Ovary (tissue), 9 donors: Measurements from ENCODE around the gene TRANK1. TPM values are rescaled to one million over a fixed set of nuclear protein-coding genes. Genes with fewer than 3 reads are reported as not detected.

Experiments used
- DNase-seq, 5 donors: peaks; one replicate each; pipeline ENCODE4 v3.0.0-alpha.2; 2019 to 2020
- H3K27ac ChIP-seq, 2 donors: fragments of 200-600 bp; one replicate each; pipeline versions ENCODE4 v1.5.1 to v1.8.0; 2019 to 2022
- H3K27me3 ChIP-seq: fragments of 200-600 bp; one replicate; pipeline ENCODE4 v1.8.0; 2022
- H3K36me3 ChIP-seq: fragments of 200-600 bp; sonication (generic); one replicate; pipeline ENCODE4 v1.5.1; 2019
- H3K4me1 ChIP-seq: one replicate; pipeline ENCODE4 v1.8.1; 2013; ENCODE audit warnings: mild to moderate bottlenecking, moderate library complexity; ENCODE audit not compliant: insufficient read depth
- H3K4me3 ChIP-seq: fragments of 200-600 bp; sonication (generic); one replicate; pipeline ENCODE4 v1.5.1; 2017
- H3K9me3 ChIP-seq, 2 donors: fragments of 200-600 bp in 1 of 2; sonication (generic) in 1 of 2; one replicate each; pipeline versions ENCODE4 v1.5.1 to v1.8.1; 2013 to 2019; ENCODE audit warnings: mild to moderate bottlenecking in 1 of 2, moderate library complexity in 1 of 2
- EP300 ChIP-seq: sonication (generic); formaldehyde crosslinking; IDR thresholded peaks from one replicate; pipeline ENCODE4 v1.6.1; 2017; ENCODE audit warnings: antibody characterized with exemption
- POLR2A ChIP-seq: fragments of 450-650 bp; IDR thresholded peaks from one replicate; pipeline ENCODE4 v1.6.1; 2017; ENCODE audit warnings: antibody characterized with exemption, mild to moderate bottlenecking, moderate library complexity
- WGBS, 3 donors: extraction: QIAGEN DNeasy Blood & Tissue Kit in 1 of 3; methylation state at CpG; one replicate each; pipeline versions ENCODE4 v1.1.5 to v1.1.7; 2013 to 2017; 5-methylcytosine and 5-hydroxymethylcytosine counted together
- intact Hi-C, 4 donors: fragments of 100-400 bp; cut with DNase I; formaldehyde crosslinking; loops; one replicate each; pipeline versions ENCODE4 v1.11.0 to v1.15.1; 2022 to 2023
- polyA plus RNA-seq, 2 donors: library from polyadenylated mRNA; stranded (reverse); fragments of 200-250 nt in 1 of 2; fragments of 350-450 nt in 1 of 2; fragmentation: Illumina TruSeq in 1 of 2; extraction: RNeasy Lipid Tissue Mini Kit (QIAGEN cat#74804) in 1 of 2; gene quantifications; one replicate each; pipeline ENCODE4 v1.2.3, GENCODE V29; 2013 to 2014
- total RNA-seq, 7 donors: library from RNA; depleted of rRNA in 2 of 7; stranded (reverse); fragments of >200 nt in 2 of 7; fragmentation: NEBNext Ultra II Directional in 3 of 7; extraction: Animal tissue kit (Norgen Biotek cat#: 25700) in 3 of 7; gene quantifications; one replicate each; pipeline versions ENCODE4 v1.1.0 to v1.2.4, GENCODE V29; 2016 to 2023
- TF ChIP-seq, protein P1 (sequence below), 3 donors: fragments of 450-650 bp in 2 of 3; fragments of 200-600 bp in 1 of 3; IDR thresholded peaks; one replicate each; pipeline versions ENCODE4 v1.5.1 to v1.8.0; 2016 to 2022; ENCODE audit warnings: antibody characterized with exemption in 3 of 3, mild to moderate bottlenecking in 1 of 3
- donor health status: DM: no; HTN: no; CAD: no; lungs with moderate emphysema.
- donor health status: DM: no; HTN: no; CAD: no.
- donor health status: Bipolar disorder and iron deficiency.
- donor health status: DM: yes; HTN: yes; CAD: no.
- donor health status: DM: no; HTN: no; CAD: no.
- donor health status: DM: yes; HTN: yes; CAD: no.

The TRANK1 gene
- total and polyA plus RNA-seq, 9 donors, result 10.7 to 42.4 (median 24.6) TPM

- H3K27me3 ChIP-seq, result no peaks in the 10 kb centered on the region
- no peak overlapping the region for H3K27ac ChIP-seq
- intact Hi-C loops, result no loop called here
- no peaks in the 10 kb centered on the region for H3K36me3 ChIP-seq
- no peaks in the 10 kb centered on the region for H3K9me3 ChIP-seq
- no peak for TF ChIP-seq POLR2A
- TF ChIP-seq, protein P1, sequence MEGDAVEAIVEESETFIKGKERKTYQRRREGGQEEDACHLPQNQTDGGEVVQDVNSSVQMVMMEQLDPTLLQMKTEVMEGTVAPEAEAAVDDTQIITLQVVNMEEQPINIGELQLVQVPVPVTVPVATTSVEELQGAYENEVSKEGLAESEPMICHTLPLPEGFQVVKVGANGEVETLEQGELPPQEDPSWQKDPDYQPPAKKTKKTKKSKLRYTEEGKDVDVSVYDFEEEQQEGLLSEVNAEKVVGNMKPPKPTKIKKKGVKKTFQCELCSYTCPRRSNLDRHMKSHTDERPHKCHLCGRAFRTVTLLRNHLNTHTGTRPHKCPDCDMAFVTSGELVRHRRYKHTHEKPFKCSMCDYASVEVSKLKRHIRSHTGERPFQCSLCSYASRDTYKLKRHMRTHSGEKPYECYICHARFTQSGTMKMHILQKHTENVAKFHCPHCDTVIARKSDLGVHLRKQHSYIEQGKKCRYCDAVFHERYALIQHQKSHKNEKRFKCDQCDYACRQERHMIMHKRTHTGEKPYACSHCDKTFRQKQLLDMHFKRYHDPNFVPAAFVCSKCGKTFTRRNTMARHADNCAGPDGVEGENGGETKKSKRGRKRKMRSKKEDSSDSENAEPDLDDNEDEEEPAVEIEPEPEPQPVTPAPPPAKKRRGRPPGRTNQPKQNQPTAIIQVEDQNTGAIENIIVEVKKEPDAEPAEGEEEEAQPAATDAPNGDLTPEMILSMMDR (IDR thresholded peaks at IDR 0.05), result no peak
- TF ChIP-seq EP300, result no peak
- 91 to 93% (median 92%) methylated on average over 10 of the region's 10 CpGs for WGBS, 3 donors
- no peaks in the 10 kb centered on the region for H3K4me1 ChIP-seq
- H3K4me3 ChIP-seq, result no peak overlapping the region
- no peak for DNase-seq
Observed at GRCh38 chr3:36833160-36833814, 111.6 kb downstream of the TRANK1 start.

DNA sequence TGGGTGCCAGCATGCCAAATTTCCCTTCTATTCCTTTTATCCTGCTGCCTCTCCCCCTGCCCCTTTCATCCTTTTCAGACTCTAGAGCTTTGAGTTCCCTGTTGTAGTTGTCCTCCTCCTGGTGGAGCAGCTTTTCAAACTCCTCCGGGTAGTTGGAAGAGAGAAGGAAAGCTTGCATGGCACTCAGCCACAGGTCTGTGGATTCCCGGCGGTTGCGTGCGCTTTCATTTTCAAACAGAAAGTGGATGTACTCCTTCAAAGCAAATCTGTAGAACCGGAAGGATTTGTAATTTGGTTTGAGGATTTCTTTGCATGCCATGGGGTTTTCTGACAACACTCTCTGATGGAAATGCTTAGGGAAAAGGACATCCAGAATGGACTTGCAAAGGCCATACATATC lies 112.4 kb downstream of the TRANK1 start:
- no peak for DNase-seq
- no peak for TF ChIP-seq POLR2A
- TF ChIP-seq, protein P1 (IDR thresholded peaks at IDR 0.05), result no peak
- no peak for TF ChIP-seq EP300
- Histone ChIP-seq H3K27me3 (no peaks in the 10 kb centered on the region), H3K36me3 (no peaks in the 10 kb centered on the region), H3K9me3 (no peaks in the 10 kb centered on the region), H3K27ac (no peak overlapping the region), H3K4me3 (no peak overlapping the region), H3K4me1 (no peaks in the 10 kb centered on the region)
- intact Hi-C loops, result no loop called here
- WGBS, 3 donors, result 57 to 80% (median 61%) methylated on average over 6 of the region's 6 CpGs

DNA sequence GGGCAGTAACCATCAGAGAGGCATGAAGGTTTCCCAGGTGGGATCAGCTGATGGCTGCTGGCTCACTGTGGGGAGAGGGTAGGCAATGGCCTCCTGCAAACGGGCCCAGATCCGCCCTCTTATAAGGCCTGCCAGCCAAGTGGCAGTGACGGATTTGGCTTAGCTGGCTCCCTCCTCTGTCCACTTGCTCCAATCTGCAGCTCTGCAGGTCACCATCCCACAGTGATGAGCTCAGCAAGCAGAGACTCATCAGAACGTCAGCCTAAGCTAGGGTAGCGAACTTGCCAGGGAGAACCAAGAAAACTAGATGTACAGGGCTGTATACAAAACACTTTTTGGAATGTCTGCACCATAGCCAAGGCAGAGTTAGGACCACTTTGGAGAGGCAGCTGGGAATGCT lies 117.7 kb downstream of the TRANK1 start:
- H3K27me3 ChIP-seq, result no peaks in the 10 kb centered on the region
- WGBS, 3 donors, result 37 to 53% (median 51%) methylated on average over 5 of the region's 5 CpGs
- H3K27ac ChIP-seq, result no peak overlapping the region
- TF ChIP-seq, protein P1 (IDR thresholded peaks at IDR 0.05), result no peak
- TF ChIP-seq EP300 (no peak), POLR2A (no peak)
- H3K9me3 ChIP-seq, result no peaks in the 10 kb centered on the region
- intact Hi-C loops, result no loop called here
- DNase-seq, result peak in 2 of 5 donors; percentile 12 to 36
- no peaks in the 10 kb centered on the region for H3K36me3 ChIP-seq
- no peak overlapping the region for H3K4me3 ChIP-seq
- H3K4me1 ChIP-seq, result peaks cover 3% of the 10 kb centered on the region

DNA sequence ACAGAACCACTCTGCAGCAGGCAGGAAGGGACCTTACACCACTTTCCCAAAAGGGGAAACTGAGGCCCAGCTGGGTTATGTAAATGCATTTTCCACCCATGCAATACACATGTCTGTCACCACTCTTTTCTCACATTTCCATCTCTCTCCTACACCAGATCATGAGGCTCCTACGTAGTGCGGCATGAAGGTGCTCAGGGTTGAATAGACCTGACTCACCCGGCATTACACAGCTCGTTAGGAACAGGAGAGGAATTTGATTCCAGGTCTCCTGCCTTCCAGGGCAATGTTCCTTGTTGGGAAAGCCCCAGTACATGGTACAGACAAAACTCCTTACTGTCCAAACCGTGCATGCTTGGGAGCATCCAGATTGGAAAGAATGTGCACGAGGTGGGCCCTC lies 118.6 kb downstream of the TRANK1 start:
- DNase-seq, result no peak
- Histone ChIP-seq H3K27me3 (no peaks in the 10 kb centered on the region), H3K9me3 (no peaks in the 10 kb centered on the region), H3K4me1 (peaks cover 3% of the 10 kb centered on the region), H3K4me3 (no peak overlapping the region), H3K27ac (no peak overlapping the region), H3K36me3 (no peaks in the 10 kb centered on the region)
- intact Hi-C loops, result no loop called here
- TF ChIP-seq, protein P1 (IDR thresholded peaks at IDR 0.05), result no peak
- no peak for TF ChIP-seq EP300
- no peak for TF ChIP-seq POLR2A
- WGBS, 3 donors, result 46 to 63% (median 58%) methylated on average over 6 of the region's 6 CpGs
